IMR-90 (cell line): ENCODE data around the gene KCNQ1.

Experiments used
- BHLHE40 ChIP-seq: fragments of 150-350 bp; IDR thresholded peaks from 2 replicates; pipeline ENCODE4 v1.6.1; 2016; ENCODE audit warnings: mild to moderate bottlenecking, low read depth, low read length
- CEBPB ChIP-seq: IDR thresholded peaks from 2 replicates; pipeline ENCODE4 v1.6.1; 2012; ENCODE audit warnings: low read depth, low read length, improper control_type of control experiment
- CTCF ChIP-seq: conservative IDR thresholded peaks from 2 replicates; pipeline ENCODE4 v1.5.1; 2012; ENCODE audit warnings: mild to moderate bottlenecking, low read depth, low read length, improper control_type of control experiment
- ELK1 ChIP-seq: fragments of 150-350 bp; IDR thresholded peaks from 2 replicates; pipeline ENCODE4 v1.6.1; 2016; ENCODE audit warnings: low read depth, mild to moderate bottlenecking, low read length, moderate library complexity, borderline replicate concordance
- FOS ChIP-seq: fragments of 150-350 bp; IDR thresholded peaks from 2 replicates; pipeline ENCODE4 v1.6.1; 2016; ENCODE audit warnings: low read depth, low read length
- MAFK ChIP-seq: IDR thresholded peaks from 2 replicates; pipeline ENCODE4 v1.6.1; 2012; ENCODE audit warnings: low read depth, low read length, improper control_type of control experiment
- MAZ ChIP-seq: IDR thresholded peaks from 2 replicates; pipeline ENCODE4 v1.6.1; 2012; ENCODE audit warnings: low read depth, mild to moderate bottlenecking, low read length, improper control_type of control experiment, moderate library complexity, borderline replicate concordance
- MXI1 ChIP-seq: IDR thresholded peaks from 2 replicates; pipeline ENCODE4 v1.6.1; 2012; ENCODE audit warnings: low read depth, mild to moderate bottlenecking, low read length, moderate library complexity, borderline replicate concordance
- NFE2L2 ChIP-seq: fragments of 150-350 bp; IDR thresholded peaks from 2 replicates; pipeline ENCODE4 v1.6.1; 2016; ENCODE audit warnings: low read depth, mild to moderate bottlenecking, low read length
- POLR2A ChIP-seq: IDR thresholded peaks from 2 replicates; pipeline ENCODE4 v1.6.1; 2012; ENCODE audit warnings: mild to moderate bottlenecking, low read depth, low read length
- RAD21 ChIP-seq: IDR thresholded peaks from 2 replicates; pipeline ENCODE4 v1.6.1; 2012; ENCODE audit warnings: low read length, improper control_type of control experiment
- RFX5 ChIP-seq: IDR thresholded peaks from 2 replicates; pipeline ENCODE4 v1.8.0; 2012; ENCODE audit warnings: low read depth, mild to moderate bottlenecking, low read length, moderate library complexity
- SMC3 ChIP-seq: fragments of 150-350 bp; IDR thresholded peaks from 2 replicates; pipeline ENCODE4 v1.6.1; 2016; ENCODE audit warnings: low read depth, mild to moderate bottlenecking, antibody characterized with exemption, low read length, moderate library complexity

GRCh38 chr11:2470495-2470894 lies 25.7 kb downstream of the KCNQ1 start:
- TF ChIP-seq POLR2A = no peak
- TF ChIP-seq CTCF = no peak
- no peak for TF ChIP-seq MXI1
- TF ChIP-seq FOS = no peak
- no peak for TF ChIP-seq MAFK
- TF ChIP-seq ELK1 = no peak
- no peak for TF ChIP-seq SMC3
- TF ChIP-seq RAD21 = no peak
- no peak for TF ChIP-seq RFX5
- no peak for TF ChIP-seq BHLHE40
- no peak for TF ChIP-seq NFE2L2
- no peak for TF ChIP-seq MAZ
- TF ChIP-seq CEBPB = no peak
